ENCODE measurements around the gene ABCF3.

ABCF3 gene

GRCh38 chr3:184167786-184168185 is 18.2 kb upstream of the ABCF3 start:
- DNase-seq (ENCODE audit: low read depth in 2 of 2): no peak

- no peak for DNase-seq (ENCODE audit: low read depth in 2 of 2)
These were observed 17.5 kb upstream of the ABCF3 start for GRCh38 chr3:184168363-184169120.

GRCh38 chr3:184169896-184170875 is 15.8 kb upstream of the ABCF3 start:
- no peak for DNase-seq (ENCODE audit: low read depth in 2 of 2)

- DNase-seq (ENCODE audit: low read depth in 2 of 2): no peak
These were observed 14.4 kb upstream of the ABCF3 start for GRCh38 chr3:184171562-184171961.

- DNase-seq (ENCODE audit: low read depth in 2 of 2): no peak
These were observed 13.2 kb upstream of the ABCF3 start for GRCh38 chr3:184172681-184173373.

- DNase-seq (ENCODE audit: low read depth in 2 of 2): no peak
These were observed 12.7 kb upstream of the ABCF3 start for GRCh38 chr3:184173374-184173722.

- DNase-seq (ENCODE audit: low read depth in 2 of 2): no peak
These were observed 11.7 kb upstream of the ABCF3 start for GRCh38 chr3:184174284-184174645.

GRCh38 chr3:184174646-184175492 is 11.1 kb upstream of the ABCF3 start, which contains the start of gene AP2M1:
Gene AP2M1 (plus strand): TSS chr3:184174855. CDS start chr3:184176994, 2,139 bp downstream.
- DNase-seq (ENCODE audit: low read depth in 2 of 2): peak; percentile 93 to 95

GRCh38 chr3:184175506-184175905 is 10.5 kb upstream of the ABCF3 start:
- no peak for DNase-seq (ENCODE audit: low read depth in 2 of 2)

GRCh38 chr3:184175981-184176376 is 10.0 kb upstream of the ABCF3 start:
- no peak for DNase-seq (ENCODE audit: low read depth in 2 of 2)

GRCh38 chr3:184176377-184177330 is 9.3 kb upstream of the ABCF3 start:
- no peak for DNase-seq (ENCODE audit: low read depth in 2 of 2)

- no peak for DNase-seq (ENCODE audit: low read depth in 2 of 2)
These were observed 8.7 kb upstream of the ABCF3 start for GRCh38 chr3:184177331-184177731.

GRCh38 chr3:184177767-184178306 is 8.2 kb upstream of the ABCF3 start:
- no peak for DNase-seq (ENCODE audit: low read depth in 2 of 2)

- no peak for DNase-seq (ENCODE audit: low read depth in 2 of 2)
These were observed 7.4 kb upstream of the ABCF3 start for GRCh38 chr3:184178521-184179138.

GRCh38 chr3:184180165-184180564 is 5.8 kb upstream of the ABCF3 start:
- DNase-seq (ENCODE audit: low read depth in 2 of 2): no peak

GRCh38 chr3:184181596-184181995 is 4.4 kb upstream of the ABCF3 start:
- DNase-seq (ENCODE audit: low read depth in 2 of 2): no peak

- DNase-seq (ENCODE audit: low read depth in 2 of 2): no peak
These were observed 2.3 kb upstream of the ABCF3 start for GRCh38 chr3:184183679-184184078.

- DNase-seq (ENCODE audit: low read depth in 2 of 2): no peak
These were observed 1.3 kb upstream of the ABCF3 start for GRCh38 chr3:184184546-184185230.
